ENCODE data around the gene RNASEH2A. TPM values are rescaled to one million over a fixed set of nuclear protein-coding genes. Genes with fewer than 3 reads are reported as not detected.
A peak's percentile ranks its signal among the peaks of the same experiment; 100 is the strongest.

Gene RNASEH2A
- total and polyA plus RNA-seq, 2 of the 4 experiments (the other 2 are of a cell fraction), result 34.9 to 44.6 TPM

DNA sequence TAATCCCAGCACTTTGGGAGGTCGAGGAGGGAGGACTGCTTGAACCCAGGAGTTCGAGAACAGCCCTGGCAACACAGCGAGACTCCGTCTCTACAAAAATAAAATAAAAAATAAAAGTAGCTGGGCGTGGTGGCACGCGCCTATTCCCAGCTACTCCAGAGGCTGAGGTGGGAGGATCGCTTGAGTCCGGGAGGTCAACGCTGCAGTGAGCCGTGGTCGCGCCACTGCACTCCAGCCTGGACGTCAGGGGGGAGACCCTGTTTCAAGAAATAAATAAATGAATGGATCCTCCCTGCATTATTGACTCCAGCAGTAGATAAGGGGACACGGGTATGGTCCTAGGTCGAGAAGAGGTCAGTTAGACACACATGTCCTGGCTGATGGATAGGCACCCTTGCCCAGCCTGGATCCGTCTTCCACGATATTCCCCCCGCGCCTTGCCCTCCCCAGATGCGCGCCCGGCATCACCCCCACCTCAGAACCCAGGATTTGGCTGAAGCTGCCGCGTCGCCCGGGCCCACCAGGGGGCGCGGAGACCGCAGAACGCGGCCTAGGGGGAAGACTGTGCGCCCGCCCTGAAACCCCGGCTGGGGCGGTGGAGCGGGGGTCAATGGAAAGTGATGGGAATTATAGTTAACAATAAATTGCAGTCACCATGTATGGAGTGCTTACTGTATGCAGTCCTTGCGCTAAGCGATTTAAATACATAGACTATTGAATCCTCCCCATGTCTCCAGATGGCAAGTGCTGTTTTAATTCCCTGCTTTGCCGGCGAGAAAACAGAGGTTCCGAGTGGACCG lies 29.0 kb upstream of the RNASEH2A start:
- in situ Hi-C loops (cut with MboI; ENCODE audit: low sequenced_read_pairs), result loop anchor here (25.0 kb wide), 1 partner anchor 1060 kb away; no protein-coding TSS in a partner anchor
- H2AFZ ChIP-seq (replicated peaks; ENCODE audit: low read length, poor library complexity), result peak overlapping the region; percentile 98
- peak overlapping the region; percentile 79 for H3K56ac ChIP-seq (ENCODE audit: extremely low read depth, insufficient read depth, low read length)
- 0% methylated on average over 5 of the region's 43 CpGs; no CpG with 5 or more reads in 1 of the 2 experiments for WGBS, 2 experiments (ENCODE audit: extremely low coverage in 2 of 2, insufficient read length in 1 of 2)
- H3K9me3 ChIP-seq (ENCODE audit: control insufficient read depth, insufficient read depth, low read length), result no peaks in the 10 kb centered on the region
- H3K14ac ChIP-seq (replicated peaks; ENCODE audit: low read depth, low read length), result peak overlapping the region; percentile 86
- peak overlapping the region; percentile 24 for H4K5ac ChIP-seq (ENCODE audit: low read depth, low read length)
- H3K27ac ChIP-seq (ENCODE audit: insufficient read depth, low read length), result peak overlapping the region; percentile 82
- 0 out of 3 replicates have a peak overlapping the region, but pooled peaks have one; percentile 37 for H2BK15ac ChIP-seq (ENCODE audit: low read depth, low read length)
- H3K4me2 ChIP-seq (ENCODE audit: low read depth, low read length), result peak overlapping the region; percentile 84
- peak; percentile 68 for DNase-seq
- peaks cover 0 to 44% of the 10 kb centered on the region in 2 experiments; a peak in 3 of 4 replicates for H3K79me1 ChIP-seq (ENCODE audit: low read depth in 1 of 2, low read length in 2 of 2)
- peak overlapping the region; percentile 85; the same call in 1 of the 2 replicates for H2BK20ac ChIP-seq (ENCODE audit: low read depth, low read length)
- peak overlapping the region; percentile 99 for H3K4ac ChIP-seq (ENCODE audit: low read depth, low read length)
- peak overlapping the region; percentile 70 for H4K91ac ChIP-seq (ENCODE audit: insufficient read depth, low read depth, low read length)
- peak overlapping the region; percentile 70 for H2BK120ac ChIP-seq (ENCODE audit: low read depth, low read length)
- H4K8ac ChIP-seq (ENCODE audit: low read depth in 2 of 2, low read length in 2 of 2), result peak overlapping the region; percentile 98 to 99
- peaks cover 24% of the 10 kb centered on the region for H3K4me1 ChIP-seq (ENCODE audit: control insufficient read depth, insufficient read depth, low read length)
- peaks cover 26% of the 10 kb centered on the region for H3K9me1 ChIP-seq (ENCODE audit: insufficient read depth, low read length)
- intact Hi-C loops (cut with micrococcal nuclease), result loop anchor here (1.0 kb wide), 2 partner anchors 14 to 19 kb away; partner anchors contain the start of gene JUNB
- no peaks in the 10 kb centered on the region for H3K36me3 ChIP-seq (ENCODE audit: control insufficient read depth, insufficient read depth, low read length)
- H3K18ac ChIP-seq (ENCODE audit: low read depth, low read length), result peak overlapping the region; percentile 18; the same call in 1 of the 2 replicates
- peak overlapping the region; percentile 88 for H2BK5ac ChIP-seq (ENCODE audit: low read depth, low read length, poor library complexity, severe bottlenecking)
- CTCF ChIA-PET, result interaction anchor here (0.6 to 2.9 kb wide), 7 partner anchors 9 to 142 kb away, joined by 3 to 23 read pairs (median 10); partner anchors contain the start of gene JUNB
- peak overlapping the region; percentile 92 for H3K23ac ChIP-seq (ENCODE audit: low read depth, low read length)
- peak; percentile 57 for ATAC-seq (ENCODE audit: low read depth)
- peak overlapping the region; percentile 89 for H2AK9ac ChIP-seq (replicated peaks; ENCODE audit: low read depth, low read length, poor library complexity)
- peak overlapping the region; percentile 56 for H3K9ac ChIP-seq (ENCODE audit: low read depth, low read length)
- H3K4me3 ChIP-seq (ENCODE audit: insufficient read depth, low read depth, low read length), result peak overlapping the region; percentile 62
- no TSS peak for BruUV-seq (replicated peaks)
- POLR2A ChIA-PET (ENCODE audit: unreplicated experiment), result interaction anchor here (1.0 to 2.5 kb wide), 3 partner anchors 14 to 18 kb away, joined by 9 to 13 read pairs (median 11); partner anchors contain the start of gene JUNB
- peak overlapping the region; percentile 90 for H2AK5ac ChIP-seq (ENCODE audit: low read depth, low read length)
- no peak for TF ChIP-seq MXI1 (IDR thresholded peaks at IDR 0.05; ENCODE audit: borderline replicate concordance, low read depth, low read length)
- TF ChIP-seq SMC3 (IDR thresholded peaks at IDR 0.05; ENCODE audit: low read depth, low read length), result peak; percentile 85
- peak; percentile 82 for TF ChIP-seq RAD21 (IDR thresholded peaks at IDR 0.05; ENCODE audit: low read length)
- TF ChIP-seq CTCF (conservative IDR thresholded peaks at IDR 0.05; ENCODE audit: low read depth, low read length), result peak; percentile 91
- peak; percentile 75; the same call in 1 of the 2 replicates for TF ChIP-seq CHD1 (IDR thresholded peaks at IDR 0.05; ENCODE audit: low read depth, low read length)
- no peak for TF ChIP-seq FOS (IDR thresholded peaks at IDR 0.05; ENCODE audit: low read depth, low read length)
- peak; percentile 95 for TF ChIP-seq MAZ (IDR thresholded peaks at IDR 0.05; ENCODE audit: borderline replicate concordance, low read depth, low read length)
- no peaks in the 10 kb centered on the region for H3K27me3 ChIP-seq (ENCODE audit: control insufficient read depth, insufficient read depth, low read length)
- dilution Hi-C loops (cut with HindIII; ENCODE audit: low sequenced_read_pairs, unreplicated experiment), result no loop called here
- H4K20me1 ChIP-seq (ENCODE audit: insufficient read depth, low read length), result peaks cover 3% of the 10 kb centered on the region; the same call in 1 of the 2 replicates
